GM23338 (cell line): Measurements from ENCODE around the gene SEC63. TPM values are rescaled to one million over a fixed set of nuclear protein-coding genes. Genes with fewer than 3 reads are reported as not detected.
A peak's percentile ranks its signal among the peaks of the same experiment; 100 is the strongest.
"Not testable (repeated sequence)": the region's sequence is repeated elsewhere in the genome, so short reads cannot be mapped to it uniquely, and the experiment has no call there.

Source experiments
- ATAC-seq: fragments of 200-7000 bp; cut with Tn5 transposase; 3 replicates; pipeline ENCODE4 v1.9.1; 2020
- DNase-seq: peaks from one replicate; pipeline ENCODE4 v3.0.0-alpha.2; 2015; ENCODE audit warnings: low spot score
- H2AFZ ChIP-seq: fragments of 200-600 bp; sonication (generic); 2 replicates; pipeline ENCODE4 v1.8.0; 2016; ENCODE audit warnings: antibody characterized with exemption, mild to moderate bottlenecking, moderate library complexity
- H3F3A ChIP-seq: fragments of 200-600 bp; sonication (generic); replicated peaks from 2 replicates; pipeline ENCODE4 v1.8.0; 2017; ENCODE audit warnings: antibody characterized with exemption, mixed run types, low read depth
- H3K27ac ChIP-seq: fragments of 200-600 bp; sonication (generic); 2 replicates; pipeline ENCODE4 v1.6.1; 2016; ENCODE audit warnings: low read depth
- H3K27me3 ChIP-seq: fragments of 200-600 bp; sonication (generic); 2 replicates; pipeline ENCODE4 v1.8.0; 2016; ENCODE audit warnings: mild to moderate bottlenecking, mixed run types, moderate library complexity; ENCODE audit not compliant: insufficient read depth
- H3K36me3 ChIP-seq: fragments of 200-600 bp; sonication (generic); 2 replicates; pipeline ENCODE4 v1.8.0; 2016; ENCODE audit warnings: mild to moderate bottlenecking; ENCODE audit not compliant: insufficient read depth
- H3K4me1 ChIP-seq: fragments of 200-600 bp; sonication (generic); 2 replicates; pipeline ENCODE4 v1.8.0; 2016; ENCODE audit warnings: mild to moderate bottlenecking, moderate library complexity; ENCODE audit not compliant: insufficient read depth
- H3K4me2 ChIP-seq: fragments of 200-600 bp; sonication (generic); 2 replicates; pipeline ENCODE4 v1.7.1; 2017; ENCODE audit warnings: mixed run types
- H3K4me3 ChIP-seq: fragments of 200-600 bp; sonication (generic); 2 replicates; pipeline ENCODE4 v1.6.1; 2016; ENCODE audit warnings: mixed run types
- H3K79me2 ChIP-seq: fragments of 200-600 bp; sonication (generic); replicated peaks from 2 replicates; pipeline ENCODE4 v1.8.0; 2017; ENCODE audit warnings: mild to moderate bottlenecking; ENCODE audit not compliant: insufficient read depth
- H3K9me2 ChIP-seq: fragments of 200-600 bp; sonication (generic); 2 replicates; pipeline ENCODE4 v1.8.0; 2017; ENCODE audit not compliant: insufficient read depth
- H4K20me1 ChIP-seq: fragments of 200-600 bp; sonication (generic); replicated peaks from 2 replicates; pipeline ENCODE4 v1.8.0; 2017; ENCODE audit warnings: mild to moderate bottlenecking; ENCODE audit not compliant: insufficient read depth
- H3K27ac Mint-ChIP-seq: 2 replicates; pipeline ENCODE4 v1.8.0; 2020; ENCODE audit warnings: inconsistent platforms, mild to moderate bottlenecking, moderate library complexity, mixed read lengths
- H3K27me3 Mint-ChIP-seq: 3 replicates; pipeline ENCODE4 v1.8.0; 2022; ENCODE audit warnings: low read depth, mild to moderate bottlenecking, moderate library complexity, mixed read lengths, inconsistent platforms; ENCODE audit not compliant: insufficient read depth, poor library complexity
- H3K36me3 Mint-ChIP-seq: 3 replicates; pipeline ENCODE4 v1.8.0; 2021; ENCODE audit warnings: low read depth, mild to moderate bottlenecking, inconsistent platforms, moderate library complexity, mixed read lengths
- H3K4me1 Mint-ChIP-seq: 3 replicates; pipeline ENCODE4 v1.8.0; 2020; ENCODE audit warnings: mild to moderate bottlenecking, inconsistent platforms, mixed read lengths
- H3K4me3 Mint-ChIP-seq: 3 replicates; pipeline ENCODE4 v1.8.0; 2021; ENCODE audit warnings: moderate library complexity, mild to moderate bottlenecking, inconsistent platforms, mixed read lengths
- H3K9me3 Mint-ChIP-seq: 3 replicates; pipeline ENCODE4 v1.8.0; 2020; ENCODE audit warnings: moderate library complexity, mild to moderate bottlenecking, inconsistent platforms, mixed read lengths
- CREB1 ChIP-seq: fragments of 250-450 bp; sonication (Bioruptor Pico); IDR thresholded peaks from 2 replicates; pipeline ENCODE4 v1.5.0; 2020; ENCODE audit warnings: low read depth, mild to moderate bottlenecking, moderate library complexity
- CTCF ChIP-seq, 2 experiments: fragments of 200-600 bp in 1 of 2; sonication (generic) in 1 of 2; conservative IDR thresholded peaks; 2 replicates each; pipeline versions ENCODE4 v1.5.1 to v1.6.1; 2016 to 2017; ENCODE audit warnings: antibody characterized with exemption in 2 of 2, low read depth in 2 of 2, mild to moderate bottlenecking in 2 of 2, moderate library complexity in 1 of 2
- EZH2 ChIP-seq: fragments of 200-600 bp; sonication (generic); IDR thresholded peaks from one replicate; pipeline ENCODE4 v1.8.0; 2017; ENCODE audit warnings: antibody characterized with exemption, mild to moderate bottlenecking, low read depth; ENCODE audit not compliant: unreplicated experiment
- JUNB ChIP-seq: IDR thresholded peaks from one replicate; pipeline ENCODE4 v1.6.1; 2016; ENCODE audit warnings: antibody characterized with exemption; ENCODE audit not compliant: unreplicated experiment
- STAT1 ChIP-seq: IDR thresholded peaks from one replicate; pipeline ENCODE4 v1.6.1; 2016; ENCODE audit warnings: antibody characterized with exemption; ENCODE audit not compliant: unreplicated experiment
- ZNF114 ChIP-seq: fragments of 250-450 bp; sonication (Bioruptor Pico); IDR thresholded peaks from 2 replicates; pipeline ENCODE4 v1.5.0; 2020; ENCODE audit warnings: mild to moderate bottlenecking, moderate library complexity
- ZNF331 ChIP-seq: fragments of 250-450 bp; sonication (Bioruptor Pico); IDR thresholded peaks from 2 replicates; pipeline ENCODE4 v1.5.0; 2020; ENCODE audit warnings: low read depth, mild to moderate bottlenecking, moderate library complexity
- ZNF462 ChIP-seq: fragments of 250-450 bp; sonication (Bioruptor Pico); IDR thresholded peaks from 2 replicates; pipeline ENCODE4 v1.5.0; 2020; ENCODE audit warnings: mild to moderate bottlenecking, moderate library complexity
- polyA plus RNA-seq: library from polyadenylated mRNA; unstranded; fragments of >200 nt; fragmentation: Nextera tagmentation; extraction: Ambion mirVana; gene quantifications from 2 replicates; pipeline ENCODE4 v1.2.1, GENCODE V29; 2016
- total RNA-seq: library from RNA; depleted of rRNA; stranded (reverse); fragments of >200 nt; shearing (Covaris generic); gene quantifications from 2 replicates; pipeline ENCODE4 v1.2.3, GENCODE V29; 2014

Gene SEC63
- total and polyA plus RNA-seq, 2 experiments from 2014 or later, result 48.2 to 124 TPM

DNA sequence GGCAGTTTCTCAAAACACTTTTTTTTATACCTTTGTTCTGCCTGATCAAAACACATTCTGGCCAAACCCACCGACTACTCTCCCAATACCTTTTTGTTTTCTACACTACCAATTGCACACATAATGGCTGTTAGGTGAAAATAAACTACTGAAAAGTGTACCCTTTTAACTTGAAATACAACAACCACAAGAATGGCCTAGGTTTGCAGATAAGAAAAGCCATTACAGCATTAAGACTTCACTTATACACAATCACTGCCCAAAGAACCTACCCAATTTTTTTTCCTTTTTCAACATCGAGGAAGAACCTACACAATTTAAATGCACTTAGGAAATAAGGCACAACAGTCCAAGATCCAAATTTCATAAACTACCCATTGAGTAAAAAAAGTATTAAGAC, 1.8 kb downstream of the SEC63 start (continued):
- TF ChIP-seq ZNF462 (CRISPR knock-in tag) (no peak), EZH2 (no peak), ZNF114 (no peak), CTCF (conservative IDR thresholded peaks at IDR 0.05; ENCODE audit: low read depth in 2 of 2) (no peak), STAT1 (no peak), JUNB (no peak), ZNF331 (CRISPR knock-in tag) (no peak), CREB1 (CRISPR knock-in tag) (no peak)

DNA sequence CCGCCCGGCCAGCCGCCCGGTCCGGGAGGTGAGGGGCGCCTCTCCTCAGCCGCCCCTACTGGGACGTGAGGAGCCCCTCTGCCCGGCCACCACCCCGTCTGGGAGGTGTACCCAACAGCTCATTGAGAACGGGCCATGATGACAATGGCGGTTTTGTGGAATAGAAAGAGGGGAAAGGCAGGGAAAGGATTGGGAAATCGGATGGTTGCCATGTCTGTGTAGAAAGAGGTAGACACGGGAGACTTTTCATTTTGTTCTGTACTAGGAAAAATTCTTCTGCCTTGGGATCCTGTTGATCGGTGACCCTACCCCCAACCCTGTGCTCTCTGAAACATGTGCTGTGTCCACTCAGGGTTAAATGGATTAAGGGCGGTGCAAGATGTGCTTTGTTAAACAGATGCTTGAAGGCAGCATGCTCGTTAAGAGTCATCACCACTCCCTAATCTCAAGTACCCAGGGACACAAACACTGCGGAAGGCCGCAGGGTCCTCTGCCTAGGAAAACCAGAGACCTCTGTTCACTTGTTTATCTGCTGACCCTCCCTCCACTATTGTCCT, 4.1 kb downstream of the SEC63 start:
- peak overlapping the region; percentile 58; the same call in 1 of the 2 replicates for H3K4me2 ChIP-seq
- not testable (repeated sequence) for H3K9me2 ChIP-seq, H3K9me3 Mint-ChIP-seq, H3K27ac ChIP-seq, H3K4me3 ChIP-seq, H3K27ac Mint-ChIP-seq, H3K36me3 ChIP-seq, H3F3A ChIP-seq, H3K27me3 ChIP-seq, ATAC-seq, DNase-seq, H2AFZ ChIP-seq
- Mint-ChIP-seq H3K36me3 (peaks cover 29% of the 10 kb centered on the region), H3K4me1 (peaks cover 28% of the 10 kb centered on the region), H3K4me3 (peak overlapping the region; percentile 45; the same call in 1 of the 3 replicates), H3K27me3 (peaks cover 15% of the 10 kb centered on the region)
- peaks cover 29% of the 10 kb centered on the region for H4K20me1 ChIP-seq
- H3K4me1 ChIP-seq, result peaks cover 29% of the 10 kb centered on the region
- H3K79me2 ChIP-seq, result peaks cover 84% of the 10 kb centered on the region
